B cell (primary cell): ENCODE measurements around the gene TMEM273. TPM values are rescaled to one million over a fixed set of nuclear protein-coding genes. Genes with fewer than 3 reads are reported as not detected.
A peak's percentile ranks its signal among the peaks of the same experiment; 100 is the strongest.

Experiments used
- ATAC-seq: fragments of 200-7000 bp; cut with Tn5 transposase; one replicate; pipeline ENCODE4 v1.10.0; 2021; ENCODE audit warnings: low read depth, mild to moderate bottlenecking, moderate number of reproducible peaks, moderate library complexity
- CTCF ChIA-PET: fragments of 350-600 bp; sonication (Branson Sonifier 250); formaldehyde crosslinking; loops from one replicate; lab custom pipeline; 2021; ENCODE audit warnings: antibody characterized with exemption, inconsistent platforms; lab: Charles Lee
- POLR2A ChIA-PET: fragments of 350-600 bp; sonication (Branson Sonifier 250); formaldehyde crosslinking; loops from one replicate; lab custom pipeline; 2021; ENCODE audit warnings: antibody characterized with exemption; lab: Charles Lee
- DNase-seq: peaks from one replicate; pipeline ENCODE4 v3.0.0; 2013
- H2AFZ ChIP-seq: 2 replicates; pipeline ENCODE4 v1.6.1; 2012; ENCODE audit warnings: mild to moderate bottlenecking, low read depth, low read length; ENCODE audit not compliant: insufficient read depth, poor library complexity, severe bottlenecking
- H3K27ac ChIP-seq, 2 donors: 1 replicate in 1 of 2; 2 replicates in 1 of 2; pipeline ENCODE4 v1.5.1; 2012 to 2013; ENCODE audit warnings: low read length in 2 of 2, mild to moderate bottlenecking in 2 of 2, moderate library complexity in 1 of 2
- H3K27me3 ChIP-seq, 4 experiments: fragments of 200-600 bp in 1 of 4; sonication (generic) in 1 of 4; replicated peaks in 1 of 4; 1 replicate in 2 of 4; 2 replicates in 2 of 4; pipeline versions ENCODE4 v1.6.1 to v1.7.0; 2013 to 2016; ENCODE audit warnings: low read length in 3 of 4, mild to moderate bottlenecking in 2 of 4, mixed read lengths in 1 of 4, moderate library complexity in 1 of 4; ENCODE audit not compliant: insufficient read depth in 4 of 4, control insufficient read depth in 3 of 4; ENCODE audit errors: control extremely low read depth in 1 of 4
- H3K36me3 ChIP-seq, 2 experiments: replicated peaks in 1 of 2; 1 replicate in 1 of 2; 2 replicates in 1 of 2; pipeline versions ENCODE4 v1.6.1 to v1.7.1; 2013; ENCODE audit warnings: low read length in 1 of 2; ENCODE audit not compliant: insufficient read depth in 2 of 2, control insufficient read depth in 1 of 2; ENCODE audit errors: control extremely low read depth in 1 of 2, extremely low read depth in 1 of 2
- H3K4me1 ChIP-seq, 2 donors: fragments of 200-600 bp in 1 of 2; sonication (generic) in 1 of 2; 1 replicate in 1 of 2; 2 replicates in 1 of 2; pipeline versions ENCODE4 v1.5.1 to v1.6.1; 2013 to 2017; ENCODE audit warnings: low read length in 2 of 2; ENCODE audit not compliant: control insufficient read depth in 2 of 2, insufficient read depth in 2 of 2
- H3K4me2 ChIP-seq: replicated peaks from 2 replicates; pipeline ENCODE3; 2012; ENCODE audit warnings: mild to moderate bottlenecking, low read depth, low read length; ENCODE audit not compliant: poor library complexity, severe bottlenecking
- H3K4me3 ChIP-seq, 5 experiments: fragments of 200-600 bp in 1 of 5; sonication (generic) in 1 of 5; 1 replicate in 3 of 5; 2 replicates in 2 of 5; pipeline versions ENCODE4 v1.5.1 to v1.7.0; 2011 to 2016; ENCODE audit warnings: low read length in 4 of 5, mild to moderate bottlenecking in 4 of 5, low read depth in 2 of 5, control low read depth in 1 of 5, moderate library complexity in 1 of 5; ENCODE audit not compliant: insufficient read depth in 1 of 5; ENCODE audit errors: control extremely low read depth in 1 of 5, extremely low read depth in 1 of 5
- H3K79me2 ChIP-seq: fragments of 200-600 bp; sonication (generic); one replicate; pipeline ENCODE4 v1.6.0; 2016; ENCODE audit warnings: low read length; ENCODE audit not compliant: control insufficient read depth, insufficient read depth
- H3K9ac ChIP-seq: fragments of 200-600 bp; sonication (generic); 2 replicates; pipeline ENCODE4 v1.6.1; 2017; ENCODE audit warnings: mild to moderate bottlenecking, low read length, moderate library complexity
- H3K9me3 ChIP-seq, 3 donors: one replicate each; pipeline versions ENCODE4 v1.6.1 to v1.7.1; 2013; ENCODE audit warnings: low read length in 2 of 3; ENCODE audit not compliant: control insufficient read depth in 2 of 3, insufficient read depth in 1 of 3; ENCODE audit errors: control extremely low read depth in 1 of 3
- H4K20me1 ChIP-seq: 2 replicates; pipeline ENCODE4 v1.6.0; 2012; ENCODE audit warnings: mild to moderate bottlenecking, low read length; ENCODE audit not compliant: insufficient read depth, control insufficient read depth, poor library complexity, severe bottlenecking
- H3K27ac Mint-ChIP-seq: one replicate; pipeline ENCODE4 v1.8.0; 2021; ENCODE audit warnings: mixed read lengths
- H3K27me3 Mint-ChIP-seq: one replicate; pipeline ENCODE4 v1.8.0; 2021; ENCODE audit warnings: mixed read lengths
- H3K4me1 Mint-ChIP-seq: one replicate; pipeline ENCODE4 v1.8.0; 2021; ENCODE audit warnings: mixed read lengths
- H3K4me3 Mint-ChIP-seq: one replicate; pipeline ENCODE4 v1.8.0; 2021; ENCODE audit warnings: mixed read lengths
- H3K9me3 Mint-ChIP-seq: one replicate; pipeline ENCODE4 v1.8.0; 2022; ENCODE audit warnings: mixed read lengths; ENCODE audit not compliant: insufficient read depth
- EZH2 ChIP-seq: IDR thresholded peaks from 2 replicates; pipeline ENCODE4 v1.6.1; 2012; ENCODE audit warnings: borderline replicate concordance, low read depth, mild to moderate bottlenecking, moderate library complexity, low read length; ENCODE audit not compliant: insufficient read depth, poor library complexity, severe bottlenecking
- WGBS: methylation state at CpG from one replicate; pipeline ENCODE4 v1.1.5; 2013; ENCODE audit warnings: missing lambda C conversion rate; ENCODE audit not compliant: insufficient coverage; 5-methylcytosine and 5-hydroxymethylcytosine counted together
- intact Hi-C: fragments of 100-400 bp; cut with micrococcal nuclease; formaldehyde crosslinking; loops from one replicate; pipeline ENCODE4 v1.10.0; 2022
- polyA plus RNA-seq: library from polyadenylated mRNA; depleted of rRNA; stranded (reverse); fragments of >200 nt; gene quantifications from 2 replicates; pipeline ENCODE4 v1.2.3, GENCODE V29; 2012
- total RNA-seq, 2 donors: library from RNA; stranded (reverse); fragments of 120-200 nt in 1 of 2; gene quantifications; 1 replicate in 1 of 2; 2 replicates in 1 of 2; pipeline versions ENCODE4 v1.2.3 to v1.2.4, GENCODE V29; 2013 to 2022
- TF ChIP-seq, protein P1 (sequence below): fragments of 200-600 bp; IDR thresholded peaks from one replicate; pipeline ENCODE4 v1.8.0; 2022; ENCODE audit warnings: antibody characterized with exemption, mild to moderate bottlenecking

Gene TMEM273
- total and polyA plus RNA-seq, 2 donors (not counting 1 experiment from before 2014, with no cell fraction given) = 36.0 to 36.4 TPM

GRCh38 chr10:49179699-49180443 is 8.3 kb downstream of the TMEM273 start:
- POLR2A ChIA-PET = interaction anchor here (0.5 kb wide), 1 partner anchor 270 kb away, joined by 3 read pairs; no protein-coding TSS in a partner anchor
- Histone ChIP-seq H2AFZ (no peak overlapping the region), H3K27me3 (no peaks in the 10 kb centered on the region), H3K4me2 (peak overlapping the region; percentile 26), H3K9ac (no peak overlapping the region), H3K27ac (peak overlapping the region; percentile 18 to 26), H3K4me1 (peaks cover 52 to 67% of the 10 kb centered on the region in 2 donors), H4K20me1 (peaks cover 3% of the 10 kb centered on the region), H3K79me2 (no peaks in the 10 kb centered on the region), H3K9me3 (no peaks in the 10 kb centered on the region), H3K36me3 (peaks cover 0 to 3% of the 10 kb centered on the region in 2 experiments), H3K4me3 (no peak overlapping the region)
- peak overlapping the region; percentile 52 for H3K4me3 Mint-ChIP-seq
- CTCF ChIA-PET = interaction anchor here (1.0 kb wide), 1 partner anchor 207 kb away, joined by 3 read pairs; no protein-coding TSS in a partner anchor
- no peaks in the 10 kb centered on the region for H3K9me3 Mint-ChIP-seq
- H3K27me3 Mint-ChIP-seq = no peaks in the 10 kb centered on the region
- WGBS = 78% methylated on average over 5 of the region's 10 CpGs
- ATAC-seq (no peak), DNase-seq (no peak)
- intact Hi-C loops = loop anchor here (5.0 to 10.0 kb wide), 2 partner anchors 77 to 875 kb away; partner anchors contain the start of gene MAPK8
- H3K4me1 Mint-ChIP-seq = peaks cover 81% of the 10 kb centered on the region
- TF ChIP-seq, protein P1, sequence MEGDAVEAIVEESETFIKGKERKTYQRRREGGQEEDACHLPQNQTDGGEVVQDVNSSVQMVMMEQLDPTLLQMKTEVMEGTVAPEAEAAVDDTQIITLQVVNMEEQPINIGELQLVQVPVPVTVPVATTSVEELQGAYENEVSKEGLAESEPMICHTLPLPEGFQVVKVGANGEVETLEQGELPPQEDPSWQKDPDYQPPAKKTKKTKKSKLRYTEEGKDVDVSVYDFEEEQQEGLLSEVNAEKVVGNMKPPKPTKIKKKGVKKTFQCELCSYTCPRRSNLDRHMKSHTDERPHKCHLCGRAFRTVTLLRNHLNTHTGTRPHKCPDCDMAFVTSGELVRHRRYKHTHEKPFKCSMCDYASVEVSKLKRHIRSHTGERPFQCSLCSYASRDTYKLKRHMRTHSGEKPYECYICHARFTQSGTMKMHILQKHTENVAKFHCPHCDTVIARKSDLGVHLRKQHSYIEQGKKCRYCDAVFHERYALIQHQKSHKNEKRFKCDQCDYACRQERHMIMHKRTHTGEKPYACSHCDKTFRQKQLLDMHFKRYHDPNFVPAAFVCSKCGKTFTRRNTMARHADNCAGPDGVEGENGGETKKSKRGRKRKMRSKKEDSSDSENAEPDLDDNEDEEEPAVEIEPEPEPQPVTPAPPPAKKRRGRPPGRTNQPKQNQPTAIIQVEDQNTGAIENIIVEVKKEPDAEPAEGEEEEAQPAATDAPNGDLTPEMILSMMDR = no peak
- no peak for TF ChIP-seq EZH2
- peak overlapping the region; percentile 76 for H3K27ac Mint-ChIP-seq
